NCI-H2107 (cell line): ENCODE measurements around the gene DNAJC19.

Experiments used
- DNase-seq: peaks from one replicate; lab custom pipeline; 2025; lab: John Stamatoyannopoulos, UW

DNAJC19 gene

GRCh38 chr3:180961087-180961486 is 28.4 kb downstream of the DNAJC19 start:
- DNase-seq = no peak

GRCh38 chr3:180959691-180960090 is 29.8 kb downstream of the DNAJC19 start:
- no peak for DNase-seq

- no peak for DNase-seq
Measured at GRCh38 chr3:180947761-180948390, 41.7 kb downstream of the DNAJC19 start.

GRCh38 chr3:180940826-180941225 is 48.7 kb downstream of the DNAJC19 start:
- DNase-seq = no peak

- DNase-seq = no peak
Measured at GRCh38 chr3:180934638-180935037, 54.9 kb downstream of the DNAJC19 start.
